ENCODE data around the gene RAB36. TPM values are rescaled to one million over a fixed set of nuclear protein-coding genes. Genes with fewer than 3 reads are reported as not detected.

RAB36 gene
- polyA plus RNA-seq, 1 of the 3 experiments (the other 2 are of a cell fraction), result 6.6 TPM

GRCh38 chr22:23151827-23152226, 6.5 kb downstream of the RAB36 start:
- peaks cover 3% of the 10 kb centered on the region; the same call in 1 of the 2 replicates for H3K79me2 ChIP-seq (ENCODE audit: insufficient read depth)
- ChIA-PET POLR2A (no interaction called here), CTCF (interaction anchor here (1.0 to 2.8 kb wide), 4 partner anchors 23 to 195 kb away, joined by 3 to 9 read pairs (median 4); no protein-coding TSS in a partner anchor)
- H3K36me3 ChIP-seq (replicated peaks in 1 of 2; ENCODE audit: control insufficient read depth in 1 of 2, insufficient read depth in 2 of 2, low read length in 1 of 2), result peaks cover 0 to 17% of the 10 kb centered on the region in 2 experiments
- whole genome bisulfite sequencing (ENCODE audit: low lambda C conversion rate), result no CpG with 5 or more reads among the region's 16 CpGs
- no peak overlapping the region for H3K4me3 ChIP-seq (ENCODE audit: low read depth in 2 of 2, low read length in 1 of 2)
- H3K4me2 ChIP-seq, result no peak overlapping the region
- no peak overlapping the region for H3K27ac ChIP-seq (ENCODE audit: low read depth in 2 of 2, low read length in 1 of 2)
- no peaks in the 10 kb centered on the region for H3F3A ChIP-seq (replicated peaks; ENCODE audit: insufficient read depth)
- DNase-seq, result no peak
- TF ChIP-seq RCOR1 (IDR thresholded peaks at IDR 0.05; ENCODE audit: low read length) (no peak), MXI1 (IDR thresholded peaks at IDR 0.05; ENCODE audit: low read depth, low read length) (no peak), YY1 (IDR thresholded peaks at IDR 0.05; ENCODE audit: low read depth) (no peak), GATA2 (CRISPR knock-in tag; IDR thresholded peaks at IDR 0.05) (no peak), MEF2A (IDR thresholded peaks at IDR 0.05; ENCODE audit: borderline replicate concordance, low read depth) (no peak), NRF1 (IDR thresholded peaks at IDR 0.05; ENCODE audit: low read depth, low read length) (no peak), ELF1 (IDR thresholded peaks at IDR 0.05) (no peak), JUND (IDR thresholded peaks at IDR 0.05) (no peak), RAD21 (IDR thresholded peaks at IDR 0.05; ENCODE audit: low read length) (no peak)
- no peaks in the 10 kb centered on the region for H3K9me2 ChIP-seq
- H3K4me1 ChIP-seq (ENCODE audit: control insufficient read depth in 1 of 2, insufficient read depth in 2 of 2, low read depth in 1 of 2, low read length in 1 of 2), result no peaks in the 10 kb centered on the region; a peak in 1 of 4 replicates
- H3K9me3 ChIP-seq, result no peaks in the 10 kb centered on the region
- H2AFZ ChIP-seq (ENCODE audit: low read depth), result no peak overlapping the region
- no peaks in the 10 kb centered on the region for H3K27me3 ChIP-seq (ENCODE audit: insufficient read depth)
- no peaks in the 10 kb centered on the region for H4K20me1 ChIP-seq (ENCODE audit: insufficient read depth)
- H3K9ac ChIP-seq, result no peak overlapping the region

GRCh38 chr22:23152238-23153114, 7.2 kb downstream of the RAB36 start:
- no peaks in the 10 kb centered on the region; a peak in 1 of 4 replicates for H3K4me1 ChIP-seq (ENCODE audit: control insufficient read depth in 1 of 2, insufficient read depth in 2 of 2, low read depth in 1 of 2, low read length in 1 of 2)
- no peaks in the 10 kb centered on the region for H3K27me3 ChIP-seq (ENCODE audit: insufficient read depth)
- H3K9ac ChIP-seq, result no peak overlapping the region
- POLR2A ChIA-PET, result no interaction called here
- TF ChIP-seq RXRA (IDR thresholded peaks at IDR 0.05; ENCODE audit: borderline replicate concordance, low read depth) (no peak), CTCF (IDR thresholded peaks at IDR 0.05) (no peak), ZBTB33 (IDR thresholded peaks at IDR 0.05; ENCODE audit: borderline replicate concordance, low read depth) (no peak), RFX5 (IDR thresholded peaks at IDR 0.05; ENCODE audit: low read length) (no peak), FOXM1 (IDR thresholded peaks at IDR 0.05; ENCODE audit: low read depth) (no peak), USF2 (IDR thresholded peaks at IDR 0.05; ENCODE audit: borderline replicate concordance, low read depth, low read length) (no peak), YY1 (IDR thresholded peaks at IDR 0.05; ENCODE audit: low read depth) (no peak), GATA2 (CRISPR knock-in tag; IDR thresholded peaks at IDR 0.05) (no peak), SIN3A (IDR thresholded peaks at IDR 0.05; ENCODE audit: borderline replicate concordance, low read depth, low read length) (no peak)
- no peak for DNase-seq
- H3K27ac ChIP-seq (ENCODE audit: low read depth in 2 of 2, low read length in 1 of 2), result no peak overlapping the region
- 89% methylated on average over 10 of the region's 19 CpGs for WGBS (ENCODE audit: low lambda C conversion rate)
- CTCF ChIA-PET, result interaction anchor here (0.6 to 2.8 kb wide), 10 partner anchors 20 to 576 kb away, joined by 3 to 9 read pairs (median 3); no protein-coding TSS in a partner anchor
- H3K4me2 ChIP-seq, result no peak overlapping the region
- H3K9me2 ChIP-seq, result no peaks in the 10 kb centered on the region
- peaks cover 0 to 17% of the 10 kb centered on the region in 2 experiments for H3K36me3 ChIP-seq (replicated peaks in 1 of 2; ENCODE audit: control insufficient read depth in 1 of 2, insufficient read depth in 2 of 2, low read length in 1 of 2)
- no peaks in the 10 kb centered on the region for H3F3A ChIP-seq (replicated peaks; ENCODE audit: insufficient read depth)
- no peak overlapping the region for H2AFZ ChIP-seq (ENCODE audit: low read depth)
- H3K4me3 ChIP-seq (ENCODE audit: low read depth in 2 of 2, low read length in 1 of 2), result no peak overlapping the region
- H3K79me2 ChIP-seq (ENCODE audit: insufficient read depth), result no peaks in the 10 kb centered on the region
- H3K9me3 ChIP-seq, result no peaks in the 10 kb centered on the region
- no peaks in the 10 kb centered on the region for H4K20me1 ChIP-seq (ENCODE audit: insufficient read depth)

Measured in SK-N-SH (cell line).